ENCODE results near the gene PPP1R37. TPM values are rescaled to one million over a fixed set of nuclear protein-coding genes. Genes with fewer than 3 reads are reported as not detected.

The PPP1R37 gene
- total and polyA plus RNA-seq, 2 of the 8 experiments (the other 6 are each of a cell fraction or from before 2014, with no cell fraction given): 14.6 to 25.7 TPM

GRCh38 chr19:45070861-45071544, 22.0 kb upstream of the PPP1R37 start:
- no peak for TF ChIP-seq SIRT6 (IDR thresholded peaks at IDR 0.05; ENCODE audit: low read length)
- no peak for TF ChIP-seq EP300 (IDR thresholded peaks at IDR 0.05; ENCODE audit: borderline replicate concordance in 1 of 2, low read depth in 2 of 2, low read length in 2 of 2)
- no peak for TF ChIP-seq EZH2 (IDR thresholded peaks at IDR 0.05; ENCODE audit: low read depth, low read length, severe bottlenecking)
- no peak for TF ChIP-seq RBBP5 (IDR thresholded peaks at IDR 0.05; ENCODE audit: borderline replicate concordance, low read depth, low read length)
- no peak for TF ChIP-seq NRF1 (IDR thresholded peaks at IDR 0.05; ENCODE audit: low read depth, low read length)
- no peak for TF ChIP-seq RXRA (IDR thresholded peaks at IDR 0.05; ENCODE audit: insufficient read depth, low read depth, low read length)
- TF ChIP-seq CBX5 (IDR thresholded peaks at IDR 0.05; ENCODE audit: low read depth, low read length): no peak
- TF ChIP-seq SP4 (IDR thresholded peaks at IDR 0.05; ENCODE audit: low read length): no peak
- TF ChIP-seq POLR2A (IDR thresholded peaks at IDR 0.05; ENCODE audit: control extremely low read depth in 1 of 2, low read depth in 2 of 2, low read length in 2 of 2): no peak
- TF ChIP-seq SP1 (IDR thresholded peaks at IDR 0.05; ENCODE audit: low read depth, low read length): no peak
- TF ChIP-seq BRCA1 (IDR thresholded peaks at IDR 0.05; ENCODE audit: low read depth, low read length): no peak
- TF ChIP-seq POLR2AphosphoS5 (IDR thresholded peaks at IDR 0.05; ENCODE audit: low read depth, low read length): no peak; the same call in 1 of the 2 replicates
- no peak for TF ChIP-seq CHD2 (IDR thresholded peaks at IDR 0.05; ENCODE audit: low read length)
- Histone ChIP-seq H3K27ac (ENCODE audit: low read depth, low read length) (no peak overlapping the region), H4K8ac (ENCODE audit: extremely low read depth, insufficient read depth, low read length) (peak overlapping the region; percentile 1; the same call in 1 of the 2 replicates), H3K27me3 (replicated peaks in 1 of 4; ENCODE audit: control insufficient read depth in 3 of 4, extremely low read depth in 1 of 4, insufficient read depth in 3 of 4, low read length in 3 of 4) (no peaks in the 10 kb centered on the region), H4K91ac (replicated peaks; ENCODE audit: insufficient read length, low read length) (no peak overlapping the region), H2BK15ac (ENCODE audit: low read length) (no peak overlapping the region), H2AFZ (ENCODE audit: low read length) (no peak overlapping the region), H3K23me2 (ENCODE audit: low read depth, low read length) (peaks cover 5% of the 10 kb centered on the region; the same call in 1 of the 2 replicates), H3K56ac (replicated peaks; ENCODE audit: insufficient read length, low read depth, low read length) (no peak overlapping the region), H2BK20ac (ENCODE audit: low read length) (no peak overlapping the region), H4K5ac (ENCODE audit: insufficient read length, low read depth, low read length) (no peak overlapping the region), H3K9me3 (ENCODE audit: insufficient read depth in 2 of 2, low read depth in 1 of 2, low read length in 1 of 2) (no peaks in the 10 kb centered on the region), H2AK5ac (ENCODE audit: low read depth, low read length) (no peak overlapping the region), H2BK12ac (ENCODE audit: low read depth, low read length) (no peak overlapping the region), H3K4me3 (ENCODE audit: extremely low read depth in 1 of 4, insufficient read depth in 2 of 4, low read depth in 3 of 4, low read length in 4 of 4) (no peak overlapping the region), H3K79me1 (ENCODE audit: low read depth, low read length) (no peaks in the 10 kb centered on the region), H3K14ac (ENCODE audit: insufficient read length) (no peak overlapping the region), H3K36me3 (ENCODE audit: control insufficient read depth in 2 of 4, insufficient read depth in 4 of 4, low read length in 3 of 4) (peaks cover 2 to 40% (median 20%) of the 10 kb centered on the region in 4 experiments; a peak in 6 of 8 replicates), H3K4me1 (replicated peaks in 1 of 4; ENCODE audit: control insufficient read depth in 3 of 4, insufficient read depth in 4 of 4, low read length in 3 of 4) (peaks cover 2 to 9% (median 4%) of the 10 kb centered on the region in 4 experiments; a peak in 6 of 7 replicates), H4K20me1 (replicated peaks in 1 of 2; ENCODE audit: control insufficient read depth in 1 of 2, insufficient read depth in 2 of 2, low read length in 2 of 2) (peaks cover 2 to 5% of the 10 kb centered on the region in 2 experiments), H3K9ac (replicated peaks in 1 of 4; ENCODE audit: extremely low read depth in 1 of 4, low read depth in 3 of 4, low read length in 3 of 4) (no peak overlapping the region), H3K4me2 (ENCODE audit: insufficient read depth in 1 of 2, low read depth in 2 of 2, low read length in 2 of 2) (no peak overlapping the region), H3K79me2 (ENCODE audit: control insufficient read depth in 1 of 2, insufficient read depth in 2 of 2, low read length in 2 of 2) (peaks cover 0 to 10% of the 10 kb centered on the region in 2 experiments; a peak in 2 of 4 replicates), H2BK5ac (ENCODE audit: low read depth, low read length) (no peak overlapping the region), H3K23ac (ENCODE audit: insufficient read length) (no peak overlapping the region), H3K4ac (replicated peaks; ENCODE audit: insufficient read length, low read depth, low read length) (no peak overlapping the region), H2BK120ac (replicated peaks; ENCODE audit: low read depth, low read length) (no peak overlapping the region), H3K18ac (ENCODE audit: extremely low read depth, low read length) (no peak overlapping the region)
- ChIA-PET POLR2A (ENCODE audit: partially characterized antibody) (interaction anchor here (0.9 to 3.4 kb wide), 9 partner anchors 9 to 55 kb away, joined by 3 to 16 read pairs (median 4); partner anchors contain the start of gene PPP1R37), CTCF (ENCODE audit: partially characterized antibody) (interaction anchor here (1.1 to 2.1 kb wide), 7 partner anchors 11 to 121 kb away, joined by 3 to 11 read pairs (median 5); no protein-coding TSS in a partner anchor)
- 90% methylated on average over 19 of the region's 19 CpGs; no CpG with 5 or more reads in 1 of the 2 experiments for whole genome bisulfite sequencing, 2 experiments (ENCODE audit: extremely low coverage in 1 of 2, insufficient coverage in 1 of 2, insufficient read length in 1 of 2, insufficient replicate concordance in 2 of 2, low coverage in 1 of 2, low lambda C conversion rate in 2 of 2, missing lambda C conversion rate in 1 of 2)
- DNase-seq (ENCODE audit: low read depth in 1 of 2, low spot score in 2 of 2) (no peak), FAIRE-seq (no peak)
